AG04450 (cell line): ENCODE measurements around the gene LIMD2. TPM values are rescaled to one million over a fixed set of nuclear protein-coding genes. Genes with fewer than 3 reads are reported as not detected.

Source experiments
- CTCF ChIA-PET: fragments of 300-600, 350-600 bp; formaldehyde crosslinking; extraction: SDS; loops from one replicate; lab custom pipeline; 2022; ENCODE audit warnings: antibody characterized with exemption, inconsistent platforms; lab: Charles Lee
- POLR2A ChIA-PET: fragments of 350-600 bp; formaldehyde crosslinking; extraction: SDS; loops from one replicate; lab custom pipeline; 2021; ENCODE audit warnings: antibody characterized with exemption, inconsistent platforms; lab: Yijun Ruan, JAX
- DNase-seq: peaks from one replicate; pipeline ENCODE4 v3.0.0-alpha.2; 2011; ENCODE audit warnings: low read depth, low spot score
- H3K27ac ChIP-seq: one replicate; pipeline ENCODE4 v1.5.1; 2012; ENCODE audit warnings: low read depth, low read length, control low read depth
- H3K27me3 ChIP-seq: one replicate; pipeline ENCODE4 v1.6.0; 2012; ENCODE audit warnings: low read length; ENCODE audit not compliant: control insufficient read depth, insufficient read depth
- H3K4me3 ChIP-seq: 2 replicates; pipeline ENCODE4 v1.5.1; 2011; ENCODE audit warnings: mild to moderate bottlenecking, low read depth, low read length, control low read depth
- H3K9me3 ChIP-seq: 2 replicates; pipeline ENCODE4 v1.5.1; 2012; ENCODE audit warnings: low read length; ENCODE audit not compliant: control insufficient read depth, insufficient read depth
- polyA plus RNA-seq: library from polyadenylated mRNA; depleted of rRNA; stranded (reverse); fragments of >200 nt; gene quantifications from 2 replicates; pipeline ENCODE4 v1.2.3, GENCODE V29; 2011
- TF ChIP-seq, protein P1 (sequence below): IDR thresholded peaks from 2 replicates; pipeline ENCODE4 v1.5.1; 2011; ENCODE audit warnings: low read depth, low read length, control low read depth, inconsistent platforms

LIMD2 gene
- polyA plus RNA-seq, 1 experiment: 13.4 TPM

DNA sequence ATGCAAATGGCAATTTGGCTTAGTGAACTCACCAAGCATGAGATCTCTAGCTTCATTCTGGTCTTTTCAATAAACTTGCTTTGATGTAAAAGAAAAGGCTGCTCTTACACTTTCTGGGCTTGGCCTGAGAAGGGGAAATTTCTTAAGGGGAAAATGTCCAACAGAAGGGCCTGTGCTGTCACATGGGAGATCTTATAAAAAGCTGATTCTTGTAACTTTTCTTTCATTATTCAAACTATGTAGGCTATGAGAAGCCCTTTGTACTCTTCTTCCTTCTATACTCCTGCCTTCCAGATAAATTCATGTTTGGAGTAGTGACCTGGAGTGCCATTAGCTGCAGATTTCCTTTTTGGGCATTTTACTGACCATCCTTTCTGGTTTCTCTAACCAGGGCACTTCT, 16.9 kb downstream of the LIMD2 start:
- ChIA-PET POLR2A (no interaction called here), CTCF (no interaction called here)
- TF ChIP-seq, protein P1, sequence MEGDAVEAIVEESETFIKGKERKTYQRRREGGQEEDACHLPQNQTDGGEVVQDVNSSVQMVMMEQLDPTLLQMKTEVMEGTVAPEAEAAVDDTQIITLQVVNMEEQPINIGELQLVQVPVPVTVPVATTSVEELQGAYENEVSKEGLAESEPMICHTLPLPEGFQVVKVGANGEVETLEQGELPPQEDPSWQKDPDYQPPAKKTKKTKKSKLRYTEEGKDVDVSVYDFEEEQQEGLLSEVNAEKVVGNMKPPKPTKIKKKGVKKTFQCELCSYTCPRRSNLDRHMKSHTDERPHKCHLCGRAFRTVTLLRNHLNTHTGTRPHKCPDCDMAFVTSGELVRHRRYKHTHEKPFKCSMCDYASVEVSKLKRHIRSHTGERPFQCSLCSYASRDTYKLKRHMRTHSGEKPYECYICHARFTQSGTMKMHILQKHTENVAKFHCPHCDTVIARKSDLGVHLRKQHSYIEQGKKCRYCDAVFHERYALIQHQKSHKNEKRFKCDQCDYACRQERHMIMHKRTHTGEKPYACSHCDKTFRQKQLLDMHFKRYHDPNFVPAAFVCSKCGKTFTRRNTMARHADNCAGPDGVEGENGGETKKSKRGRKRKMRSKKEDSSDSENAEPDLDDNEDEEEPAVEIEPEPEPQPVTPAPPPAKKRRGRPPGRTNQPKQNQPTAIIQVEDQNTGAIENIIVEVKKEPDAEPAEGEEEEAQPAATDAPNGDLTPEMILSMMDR: no peak
- no peak for DNase-seq
- Histone ChIP-seq H3K4me3 (no peak overlapping the region), H3K27me3 (no peaks in the 10 kb centered on the region), H3K27ac (no peak overlapping the region), H3K9me3 (no peaks in the 10 kb centered on the region)

DNA sequence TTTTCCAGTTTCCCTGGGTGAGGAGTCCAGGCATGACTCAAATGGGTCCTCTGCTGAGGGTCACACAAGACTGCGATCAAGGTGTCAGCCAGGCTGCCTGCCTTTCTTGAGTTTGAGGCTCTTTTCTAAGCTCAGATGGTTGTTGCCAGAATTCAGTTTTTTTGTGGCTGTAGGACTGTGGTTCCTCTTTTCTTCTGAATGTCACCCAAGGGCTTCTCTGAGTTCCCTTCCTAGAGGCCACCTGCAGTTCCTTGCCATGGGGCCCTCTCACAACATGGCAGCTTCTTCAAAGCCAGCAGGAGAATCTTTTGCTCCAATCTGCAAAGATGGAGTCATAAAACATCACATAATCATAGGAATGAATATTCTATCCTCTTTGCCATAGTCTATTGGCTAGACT, 17.5 kb downstream of the LIMD2 start:
- DNase-seq: no peak
- H3K4me3 ChIP-seq: no peak overlapping the region
- no peaks in the 10 kb centered on the region for H3K9me3 ChIP-seq
- POLR2A ChIA-PET: no interaction called here
- H3K27me3 ChIP-seq: no peaks in the 10 kb centered on the region
- no peak overlapping the region for H3K27ac ChIP-seq
- TF ChIP-seq, protein P1: no peak
- CTCF ChIA-PET: no interaction called here

DNA sequence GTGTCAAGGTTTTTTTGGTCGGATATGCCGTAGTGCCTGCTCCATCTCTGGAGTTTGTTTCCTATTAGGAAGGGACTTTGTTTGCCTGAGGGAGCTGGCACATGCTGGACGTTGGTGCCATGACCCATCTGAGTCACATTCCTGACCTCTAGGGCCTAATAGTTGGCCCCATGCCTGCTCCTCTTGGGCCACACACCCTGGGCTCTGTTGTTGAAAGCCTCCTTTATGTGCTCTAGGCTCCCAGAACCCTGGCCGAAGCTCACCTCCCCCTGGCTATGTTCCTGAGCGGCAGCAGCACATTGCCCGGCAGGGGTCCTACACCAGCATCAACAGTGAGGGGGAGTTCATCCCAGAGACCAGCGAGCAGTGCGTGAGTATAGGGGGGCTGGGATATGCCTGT, 18.4 kb downstream of the LIMD2 start:
- no peaks in the 10 kb centered on the region for H3K27me3 ChIP-seq
- no peaks in the 10 kb centered on the region for H3K9me3 ChIP-seq
- CTCF ChIA-PET: no interaction called here
- no peak overlapping the region for H3K4me3 ChIP-seq
- DNase-seq: no peak
- POLR2A ChIA-PET: no interaction called here
- TF ChIP-seq, protein P1: no peak
- no peak overlapping the region for H3K27ac ChIP-seq

DNA sequence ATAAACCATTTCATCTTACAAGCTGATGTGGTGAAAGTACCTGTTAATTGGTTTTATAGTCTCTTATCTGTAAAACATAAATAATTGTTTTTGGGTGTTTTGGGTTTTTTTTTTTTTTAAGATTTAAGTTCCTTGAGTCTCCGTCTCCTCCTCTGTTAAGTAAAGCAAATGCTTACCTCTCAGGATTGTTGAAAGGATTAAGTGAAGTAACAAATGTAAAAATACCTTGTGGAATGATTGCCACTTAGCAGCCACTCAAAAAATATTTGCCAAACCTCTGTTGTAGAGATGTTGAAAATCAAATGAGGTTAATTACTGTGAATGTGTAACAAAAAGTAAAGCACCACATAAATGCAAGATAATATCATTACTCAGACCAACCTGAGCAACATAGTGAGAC, 19.2 kb downstream of the LIMD2 start:
- Histone ChIP-seq H3K4me3 (no peak overlapping the region), H3K27ac (no peak overlapping the region), H3K9me3 (no peaks in the 10 kb centered on the region), H3K27me3 (no peaks in the 10 kb centered on the region)
- CTCF ChIA-PET: interaction anchor here (1.2 kb wide), 1 partner anchor 69 kb away, joined by 3 read pairs; no protein-coding TSS in a partner anchor
- TF ChIP-seq, protein P1: no peak
- DNase-seq: no peak
- POLR2A ChIA-PET: no interaction called here

GRCh38 chr17:63679214-63679613, 20.7 kb downstream of the LIMD2 start:
- DNase-seq: no peak
- Histone ChIP-seq H3K27ac (no peak overlapping the region), H3K27me3 (no peaks in the 10 kb centered on the region), H3K9me3 (no peaks in the 10 kb centered on the region), H3K4me3 (no peak overlapping the region)
- ChIA-PET CTCF (interaction anchor here (1.0 to 1.4 kb wide), 2 partner anchors 17 to 67 kb away, joined by 3 to 4 read pairs; no protein-coding TSS in a partner anchor), POLR2A (no interaction called here)
- TF ChIP-seq, protein P1: 0 out of 2 replicates have a peak, but pooled peaks have one; percentile 7
